Endodermal cell (in vitro differentiated cells): ENCODE results near the gene KCNJ3. TPM values are rescaled to one million over a fixed set of nuclear protein-coding genes. Genes with fewer than 3 reads are reported as not detected.

Source experiments
- DNase-seq: peaks from one replicate; pipeline ENCODE4 v3.0.0-alpha.2; 2017
- H3K27ac ChIP-seq: 2 replicates; pipeline ENCODE4 v1.5.1; 2013; ENCODE audit warnings: mild to moderate bottlenecking, low read depth, low read length, moderate library complexity
- H3K27me3 ChIP-seq: 2 replicates; pipeline ENCODE4 v1.6.1; 2013; ENCODE audit warnings: mild to moderate bottlenecking, low read length, moderate library complexity; ENCODE audit not compliant: insufficient read depth, control insufficient read depth, poor library complexity, severe bottlenecking
- H3K36me3 ChIP-seq: 2 replicates; pipeline ENCODE4 v1.7.0; 2013; ENCODE audit warnings: mild to moderate bottlenecking, low read length, moderate library complexity; ENCODE audit not compliant: control insufficient read depth, insufficient read depth
- H3K4me1 ChIP-seq: one replicate; pipeline ENCODE4 v1.7.0; 2013; ENCODE audit warnings: low read length; ENCODE audit not compliant: control insufficient read depth, insufficient read depth
- H3K4me3 ChIP-seq: 2 replicates; pipeline ENCODE4 v1.5.1; 2013; ENCODE audit warnings: mild to moderate bottlenecking, low read length, moderate library complexity
- H3K9ac ChIP-seq: 2 replicates; pipeline ENCODE4 v1.6.1; 2013; ENCODE audit warnings: mild to moderate bottlenecking, low read length, moderate library complexity; ENCODE audit not compliant: poor library complexity, severe bottlenecking; ENCODE audit errors: extremely low read depth
- H3K9me3 ChIP-seq: 2 replicates; pipeline ENCODE4 v1.6.1; 2013; ENCODE audit warnings: mild to moderate bottlenecking, low read length, moderate library complexity; ENCODE audit not compliant: control insufficient read depth
- H3K27ac Mint-ChIP-seq: 2 replicates; pipeline ENCODE4 v1.8.0; 2020; ENCODE audit warnings: mixed read lengths
- H3K27me3 Mint-ChIP-seq: 2 replicates; pipeline ENCODE4 v1.8.0; 2021; ENCODE audit warnings: mild to moderate bottlenecking, mixed read lengths; ENCODE audit not compliant: insufficient read depth
- H3K36me3 Mint-ChIP-seq: 2 replicates; pipeline ENCODE4 v1.8.0; 2020; ENCODE audit warnings: low read depth, mixed read lengths
- H3K4me1 Mint-ChIP-seq: 2 replicates; pipeline ENCODE4 v1.8.0; 2020; ENCODE audit warnings: mixed read lengths
- H3K4me3 Mint-ChIP-seq: 2 replicates; pipeline ENCODE4 v1.8.0; 2020; ENCODE audit warnings: mild to moderate bottlenecking, moderate library complexity, mixed read lengths
- H3K9me3 Mint-ChIP-seq: 2 replicates; pipeline ENCODE4 v1.8.0; 2020; ENCODE audit warnings: mild to moderate bottlenecking, mixed read lengths
- CTCF ChIP-seq: fragments of 200-600 bp; sonication (generic); conservative IDR thresholded peaks from 2 replicates; pipeline ENCODE4 v1.5.0; 2021; ENCODE audit warnings: antibody characterized with exemption, mild to moderate bottlenecking
- WGBS, 2 experiments: methylation state at CpG; one replicate each; pipeline versions ENCODE4 v1.1.5 to v1.1.7; 2013; ENCODE audit warnings: missing lambda C conversion rate in 2 of 2, mixed read lengths in 1 of 2; ENCODE audit not compliant: insufficient coverage in 1 of 2, insufficient read length in 1 of 2; 5-methylcytosine and 5-hydroxymethylcytosine counted together
- total RNA-seq, 2 donors: library from RNA; stranded (reverse); fragmentation: NEBNext Ultra II Directional in 1 of 2; extraction: Animal tissue kit (Norgen Biotek cat#: 25700) in 1 of 2; gene quantifications; 2 replicates in 1 of 2; 3 replicates in 1 of 2; pipeline ENCODE4 v1.2.1, GENCODE V29; 2021

KCNJ3 gene
- total RNA-seq, 2 donors from 2014 or later: 4.3 to 7.6 TPM

GRCh38 chr2:154706660-154707059 is 8.2 kb downstream of the KCNJ3 start:
- H3K9ac ChIP-seq: no peak overlapping the region
- H3K27me3 Mint-ChIP-seq: no peaks in the 10 kb centered on the region
- H3K4me1 ChIP-seq: no peaks in the 10 kb centered on the region
- TF ChIP-seq CTCF: no peak
- no peak overlapping the region for H3K4me3 Mint-ChIP-seq
- no peaks in the 10 kb centered on the region for H3K36me3 Mint-ChIP-seq
- no peak for DNase-seq
- 94% methylated on average over 1 of the region's 1 CpG; no CpG with 5 or more reads in 1 of the 2 experiments for WGBS, 2 experiments
- no peaks in the 10 kb centered on the region for H3K36me3 ChIP-seq
- H3K9me3 Mint-ChIP-seq: no peaks in the 10 kb centered on the region
- no peak overlapping the region for H3K27ac ChIP-seq
- H3K27me3 ChIP-seq: no peaks in the 10 kb centered on the region
- no peak overlapping the region for H3K27ac Mint-ChIP-seq
- H3K9me3 ChIP-seq: no peaks in the 10 kb centered on the region
- H3K4me1 Mint-ChIP-seq: no peaks in the 10 kb centered on the region
- H3K4me3 ChIP-seq: no peak overlapping the region

- Mint-ChIP-seq H3K4me3 (no peak overlapping the region), H3K27ac (no peak overlapping the region), H3K27me3 (no peaks in the 10 kb centered on the region), H3K36me3 (no peaks in the 10 kb centered on the region), H3K4me1 (peaks cover 4% of the 10 kb centered on the region), H3K9me3 (no peaks in the 10 kb centered on the region)
- peaks cover 6% of the 10 kb centered on the region for H3K9me3 ChIP-seq
- no peak overlapping the region for H3K9ac ChIP-seq
- H3K4me1 ChIP-seq: no peaks in the 10 kb centered on the region
- WGBS, 2 experiments: 86 to 100% methylated on average over 3 of the region's 3 CpGs
- no peak for DNase-seq
- H3K27ac ChIP-seq: no peak overlapping the region
- no peak overlapping the region for H3K4me3 ChIP-seq
- TF ChIP-seq CTCF: no peak
- H3K27me3 ChIP-seq: no peaks in the 10 kb centered on the region
- H3K36me3 ChIP-seq: peaks cover 3% of the 10 kb centered on the region
Measured at GRCh38 chr2:154707994-154708575, 9.6 kb downstream of the KCNJ3 start.

GRCh38 chr2:154709215-154709614 is 10.7 kb downstream of the KCNJ3 start:
- no peak for TF ChIP-seq CTCF
- peaks cover 6% of the 10 kb centered on the region for H3K9me3 ChIP-seq
- no peaks in the 10 kb centered on the region for H3K36me3 Mint-ChIP-seq
- H3K27me3 Mint-ChIP-seq: no peaks in the 10 kb centered on the region
- H3K4me3 Mint-ChIP-seq: no peak overlapping the region
- H3K9me3 Mint-ChIP-seq: no peaks in the 10 kb centered on the region
- WGBS, 2 experiments: 91 to 100% methylated on average over 1 to 3 of the region's 3 CpGs
- peaks cover 2% of the 10 kb centered on the region for H3K4me1 ChIP-seq
- DNase-seq: no peak
- no peak overlapping the region for H3K9ac ChIP-seq
- H3K27ac Mint-ChIP-seq: no peak overlapping the region
- H3K4me3 ChIP-seq: no peak overlapping the region
- H3K27me3 ChIP-seq: no peaks in the 10 kb centered on the region
- peaks cover 12% of the 10 kb centered on the region for H3K4me1 Mint-ChIP-seq
- no peak overlapping the region for H3K27ac ChIP-seq
- peaks cover 3% of the 10 kb centered on the region for H3K36me3 ChIP-seq
